ENCODE measurements around the gene PCDHA9.
"Not testable (repeated sequence)": the region's sequence is repeated elsewhere in the genome, so short reads cannot be mapped to it uniquely, and the experiment has no call there.

PCDHA9 gene

DNA sequence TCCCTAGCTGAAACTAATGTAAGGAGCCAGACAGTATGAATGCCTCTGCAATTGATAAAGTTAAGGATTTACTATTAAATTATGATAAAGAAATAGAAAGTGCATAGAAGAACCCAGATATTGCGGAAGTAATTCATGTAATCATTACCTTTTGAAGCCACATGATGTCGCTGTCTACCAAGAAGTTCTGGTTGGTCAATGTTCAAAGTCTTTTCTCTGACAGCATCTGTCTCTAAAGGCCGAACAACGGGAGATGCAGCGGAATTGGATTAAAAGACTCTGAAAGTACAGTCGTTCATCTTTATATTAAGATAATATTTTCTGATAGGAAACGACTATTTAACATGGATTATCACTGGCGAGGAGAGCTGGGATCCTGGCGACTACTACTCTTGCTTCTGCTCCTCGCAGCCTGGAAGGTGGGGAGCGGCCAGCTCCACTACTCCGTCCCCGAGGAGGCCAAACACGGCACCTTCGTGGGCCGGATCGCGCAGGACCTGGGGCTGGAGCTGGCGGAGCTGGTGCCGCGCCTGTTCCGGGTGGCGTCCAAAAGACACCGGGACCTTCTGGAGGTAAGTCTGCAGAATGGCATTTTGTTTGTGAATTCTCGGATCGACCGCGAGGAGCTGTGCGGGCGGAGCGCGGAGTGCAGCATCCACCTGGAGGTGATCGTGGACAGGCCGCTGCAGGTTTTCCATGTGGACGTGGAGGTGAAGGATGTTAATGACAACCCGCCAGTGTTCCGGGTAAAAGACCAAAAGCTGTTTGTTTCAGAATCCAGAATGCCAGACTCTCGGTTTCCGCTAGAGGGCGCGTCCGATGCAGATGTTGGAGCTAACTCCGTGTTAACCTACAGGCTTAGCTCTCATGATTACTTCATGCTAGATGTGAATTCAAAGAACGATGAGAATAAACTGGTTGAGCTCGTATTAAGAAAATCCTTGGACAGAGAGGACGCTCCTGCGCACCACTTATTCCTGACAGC lies 6.9 kb upstream of the PCDHA9 start, which contains the start of gene PCDHA8:
Gene PCDHA8 (plus strand): TSS at position 210 of the 985 bp plus-strand sequence. CDS start 135 bp downstream, at position 345.
- Histone ChIP-seq H3K27me3 (ENCODE audit: control insufficient read depth, insufficient read depth, low read length) (no peaks in the 10 kb centered on the region), H3K4me1 (ENCODE audit: control insufficient read depth, insufficient read depth, low read length) (no peaks in the 10 kb centered on the region), H3K36me3 (ENCODE audit: control insufficient read depth, insufficient read depth, low read length) (no peaks in the 10 kb centered on the region), H3K27ac (ENCODE audit: low read depth, low read length) (no peak within 1 kb of the TSS), H3K9ac (ENCODE audit: low read depth, low read length) (no peak within 1 kb of the TSS), H3K4me3 (ENCODE audit: low read depth, low read length) (no peak within 1 kb of the TSS), H3K9me3 (ENCODE audit: control insufficient read depth, insufficient read depth, low read length) (no peaks in the 10 kb centered on the region)

DNA sequence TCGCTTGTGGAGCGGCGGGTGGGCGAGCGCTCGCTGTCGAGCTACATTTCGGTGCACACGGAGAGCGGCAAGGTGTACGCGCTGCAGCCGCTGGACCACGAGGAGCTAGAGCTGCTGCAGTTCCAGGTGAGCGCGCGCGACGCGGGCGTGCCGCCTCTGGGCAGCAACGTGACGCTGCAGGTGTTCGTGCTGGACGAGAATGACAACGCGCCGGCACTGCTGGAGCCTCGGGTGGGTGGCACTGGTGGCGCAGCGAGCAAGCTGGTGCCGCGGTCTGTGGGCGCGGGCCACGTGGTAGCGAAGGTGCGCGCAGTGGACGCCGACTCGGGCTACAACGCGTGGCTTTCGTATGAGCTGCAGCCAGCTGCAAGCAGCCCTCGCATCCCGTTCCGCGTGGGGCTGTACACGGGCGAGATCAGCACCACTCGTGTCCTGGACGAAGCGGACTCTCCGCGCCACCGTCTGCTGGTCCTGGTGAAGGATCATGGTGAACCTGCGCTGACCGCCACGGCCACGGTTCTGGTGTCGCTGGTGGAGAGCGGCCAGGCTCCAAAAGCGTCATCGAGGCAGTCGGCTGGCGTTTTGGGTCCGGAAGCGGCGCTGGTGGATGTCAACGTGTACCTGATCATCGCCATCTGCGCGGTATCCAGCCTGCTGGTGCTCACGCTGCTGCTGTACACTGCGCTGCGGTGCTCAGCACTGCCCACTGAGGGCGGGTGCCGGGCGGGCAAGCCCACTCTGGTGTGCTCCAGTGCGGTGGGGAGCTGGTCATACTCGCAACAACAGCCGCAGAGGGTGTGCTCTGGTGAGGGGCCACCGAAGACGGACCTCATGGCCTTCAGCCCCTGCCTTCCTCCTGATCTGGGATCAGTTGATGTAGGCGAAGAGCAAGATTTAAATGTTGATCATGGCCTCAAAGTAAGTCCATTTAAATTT lies 5.1 kb upstream of the PCDHA9 start:
- Histone ChIP-seq H3K9ac (ENCODE audit: low read depth, low read length) (no peak overlapping the region), H3K27me3 (ENCODE audit: control insufficient read depth, insufficient read depth, low read length) (no peaks in the 10 kb centered on the region), H3K27ac (ENCODE audit: low read depth, low read length) (no peak overlapping the region), H3K4me1 (ENCODE audit: control insufficient read depth, insufficient read depth, low read length) (no peaks in the 10 kb centered on the region), H3K9me3 (ENCODE audit: control insufficient read depth, insufficient read depth, low read length) (no peaks in the 10 kb centered on the region), H3K4me3 (ENCODE audit: low read depth, low read length) (no peak overlapping the region), H3K36me3 (ENCODE audit: control insufficient read depth, insufficient read depth, low read length) (no peaks in the 10 kb centered on the region)

DNA sequence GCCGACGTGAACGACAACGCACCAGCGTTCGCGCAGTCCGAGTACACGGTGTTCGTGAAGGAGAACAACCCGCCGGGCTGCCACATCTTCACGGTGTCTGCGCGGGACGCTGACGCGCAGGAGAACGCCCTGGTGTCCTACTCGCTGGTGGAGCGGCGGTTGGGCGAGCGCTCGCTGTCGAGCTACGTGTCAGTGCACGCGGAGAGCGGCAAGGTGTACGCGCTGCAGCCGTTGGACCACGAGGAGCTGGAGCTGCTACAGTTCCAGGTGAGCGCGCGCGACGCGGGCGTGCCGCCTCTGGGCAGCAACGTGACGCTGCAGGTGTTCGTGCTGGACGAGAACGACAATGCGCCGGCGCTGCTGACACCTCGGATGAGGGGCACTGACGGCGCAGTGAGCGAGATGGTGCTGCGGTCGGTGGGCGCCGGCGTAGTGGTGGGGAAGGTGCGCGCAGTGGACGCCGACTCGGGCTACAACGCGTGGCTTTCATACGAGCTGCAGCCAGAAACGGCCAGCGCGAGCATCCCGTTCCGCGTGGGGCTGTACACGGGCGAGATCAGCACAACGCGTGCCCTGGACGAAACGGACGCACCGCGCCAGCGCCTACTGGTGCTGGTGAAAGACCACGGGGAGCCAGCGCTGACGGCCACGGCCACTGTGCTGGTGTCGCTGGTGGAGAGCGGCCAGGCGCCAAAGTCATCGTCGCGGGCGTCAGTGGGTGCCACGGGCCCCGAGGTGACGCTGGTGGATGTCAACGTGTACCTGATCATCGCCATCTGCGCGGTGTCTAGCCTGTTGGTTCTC lies 1.9 kb downstream of the PCDHA9 start:
- not testable (repeated sequence) for H3K27me3 ChIP-seq (ENCODE audit: control insufficient read depth, insufficient read depth, low read length); H3K9ac ChIP-seq (ENCODE audit: low read depth, low read length); H3K4me1 ChIP-seq (ENCODE audit: control insufficient read depth, insufficient read depth, low read length); H3K4me3 ChIP-seq (ENCODE audit: low read depth, low read length); H3K9me3 ChIP-seq (ENCODE audit: control insufficient read depth, insufficient read depth, low read length); H3K36me3 ChIP-seq (ENCODE audit: control insufficient read depth, insufficient read depth, low read length); H3K27ac ChIP-seq (ENCODE audit: low read depth, low read length)

DNA sequence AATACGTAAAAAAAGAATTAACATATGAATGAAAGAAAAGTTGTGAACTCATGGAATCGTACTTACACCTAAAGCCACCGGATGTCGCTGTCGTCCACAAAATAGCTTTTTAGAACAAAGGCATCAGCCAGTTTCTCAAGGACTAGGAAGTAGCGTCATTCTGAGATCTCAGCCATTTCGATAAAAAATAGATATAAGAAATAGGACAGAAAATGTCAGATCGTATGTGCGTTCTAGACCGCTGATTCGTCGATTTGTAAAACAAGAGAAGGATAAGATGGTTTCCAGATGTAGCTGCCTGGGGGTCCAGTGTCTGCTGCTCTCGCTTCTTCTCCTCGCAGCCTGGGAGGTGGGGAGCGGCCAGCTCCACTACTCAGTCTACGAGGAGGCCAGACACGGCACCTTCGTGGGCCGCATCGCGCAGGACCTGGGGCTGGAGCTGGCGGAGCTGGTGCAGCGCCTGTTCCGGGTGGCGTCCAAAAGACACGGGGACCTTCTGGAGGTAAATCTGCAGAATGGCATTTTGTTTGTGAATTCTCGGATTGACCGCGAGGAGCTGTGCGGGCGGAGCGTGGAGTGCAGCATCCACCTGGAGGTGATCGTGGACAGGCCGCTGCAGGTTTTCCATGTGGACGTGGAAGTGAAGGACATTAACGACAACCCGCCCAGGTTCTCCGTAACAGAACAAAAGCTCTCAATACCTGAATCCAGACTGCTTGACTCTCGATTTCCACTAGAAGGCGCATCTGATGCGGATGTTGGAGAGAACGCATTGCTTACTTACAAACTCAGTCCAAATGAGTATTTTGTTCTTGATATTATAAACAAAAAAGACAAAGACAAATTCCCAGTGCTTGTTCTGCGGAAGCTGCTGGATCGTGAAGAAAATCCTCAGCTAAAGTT lies 7.8 kb downstream of the PCDHA9 start, which contains the start of gene PCDHA10:
Gene PCDHA10 (plus strand): TSS at position 126 of the 903 bp plus-strand sequence. CDS start 152 bp downstream, at position 278.
- Histone ChIP-seq H3K27me3 (ENCODE audit: control insufficient read depth, insufficient read depth, low read length) (no peaks in the 10 kb centered on the region), H3K4me3 (ENCODE audit: low read depth, low read length) (peak within 1 kb of the TSS; percentile 73), H3K9ac (ENCODE audit: low read depth, low read length) (peak within 1 kb of the TSS; percentile 72)

DNA sequence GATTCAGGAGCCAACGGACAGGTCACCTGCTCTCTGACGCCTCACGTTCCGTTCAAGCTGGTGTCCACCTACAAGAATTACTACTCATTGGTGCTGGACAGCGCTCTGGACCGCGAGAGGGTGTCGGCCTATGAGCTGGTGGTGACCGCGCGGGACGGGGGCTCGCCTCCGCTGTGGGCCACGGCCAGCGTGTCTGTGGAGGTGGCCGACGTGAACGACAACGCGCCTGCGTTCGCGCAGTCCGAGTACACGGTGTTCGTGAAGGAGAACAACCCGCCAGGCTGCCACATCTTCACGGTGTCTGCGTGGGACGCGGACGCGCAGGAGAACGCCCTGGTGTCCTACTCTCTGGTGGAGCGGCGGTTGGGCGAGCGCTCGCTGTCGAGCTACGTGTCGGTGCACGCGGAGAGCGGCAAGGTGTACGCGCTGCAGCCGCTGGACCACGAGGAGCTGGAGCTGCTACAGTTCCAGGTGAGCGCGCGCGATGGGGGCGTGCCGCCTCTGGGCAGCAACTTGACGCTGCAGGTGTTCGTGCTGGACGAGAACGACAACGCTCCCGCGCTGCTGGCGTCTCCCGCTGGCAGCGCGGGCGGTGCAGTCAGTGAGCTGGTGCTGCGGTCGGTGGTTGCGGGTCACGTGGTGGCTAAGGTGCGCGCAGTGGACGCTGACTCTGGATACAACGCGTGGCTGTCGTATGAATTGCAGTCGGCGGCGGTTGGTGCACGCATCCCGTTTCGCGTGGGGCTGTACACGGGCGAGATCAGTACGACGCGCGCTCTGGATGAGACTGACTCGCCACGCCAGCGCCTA lies 9.2 kb downstream of the PCDHA9 start:
- Histone ChIP-seq H3K36me3 (ENCODE audit: control insufficient read depth, insufficient read depth, low read length) (no peaks in the 10 kb centered on the region; the same call in 1 of the 2 replicates), H3K4me3 (ENCODE audit: low read depth, low read length) (no peak overlapping the region), H3K27ac (ENCODE audit: low read depth, low read length) (no peak overlapping the region), H3K27me3 (ENCODE audit: control insufficient read depth, insufficient read depth, low read length) (no peaks in the 10 kb centered on the region), H3K9me3 (ENCODE audit: control insufficient read depth, insufficient read depth, low read length) (peaks cover 12% of the 10 kb centered on the region), H3K9ac (ENCODE audit: low read depth, low read length) (no peak overlapping the region), H3K4me1 (ENCODE audit: control insufficient read depth, insufficient read depth, low read length) (no peaks in the 10 kb centered on the region)

More for the DNA sequence above, 7.8 kb downstream of the PCDHA9 start, which contains the start of gene PCDHA10:
- Histone ChIP-seq H3K27ac (ENCODE audit: low read depth, low read length) (no peak within 1 kb of the TSS), H3K9me3 (ENCODE audit: control insufficient read depth, insufficient read depth, low read length) (peaks cover 6% of the 10 kb centered on the region), H3K36me3 (ENCODE audit: control insufficient read depth, insufficient read depth, low read length) (no peaks in the 10 kb centered on the region), H3K4me1 (ENCODE audit: control insufficient read depth, insufficient read depth, low read length) (no peaks in the 10 kb centered on the region)

DNA sequence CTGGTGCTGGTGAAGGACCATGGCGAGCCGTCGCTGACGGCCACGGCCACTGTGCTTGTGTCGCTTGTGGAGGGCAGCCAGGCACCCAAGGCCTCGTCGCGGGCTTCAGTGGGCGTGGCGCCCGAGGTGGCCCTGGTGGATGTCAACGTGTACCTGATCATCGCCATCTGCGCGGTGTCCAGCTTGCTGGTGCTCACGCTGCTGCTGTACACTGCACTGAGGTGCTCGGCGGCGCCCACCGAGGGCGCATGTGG lies 9.7 kb downstream of the PCDHA9 start:
- Histone ChIP-seq H3K4me3 (ENCODE audit: low read depth, low read length) (no peak overlapping the region), H3K9ac (ENCODE audit: low read depth, low read length) (no peak overlapping the region), H3K36me3 (ENCODE audit: control insufficient read depth, insufficient read depth, low read length) (peaks cover 4% of the 10 kb centered on the region; the same call in 1 of the 2 replicates), H3K27ac (ENCODE audit: low read depth, low read length) (no peak overlapping the region), H3K9me3 (ENCODE audit: control insufficient read depth, insufficient read depth, low read length) (peaks cover 12% of the 10 kb centered on the region), H3K4me1 (ENCODE audit: control insufficient read depth, insufficient read depth, low read length) (no peaks in the 10 kb centered on the region), H3K27me3 (ENCODE audit: control insufficient read depth, insufficient read depth, low read length) (no peaks in the 10 kb centered on the region)

DNA sequence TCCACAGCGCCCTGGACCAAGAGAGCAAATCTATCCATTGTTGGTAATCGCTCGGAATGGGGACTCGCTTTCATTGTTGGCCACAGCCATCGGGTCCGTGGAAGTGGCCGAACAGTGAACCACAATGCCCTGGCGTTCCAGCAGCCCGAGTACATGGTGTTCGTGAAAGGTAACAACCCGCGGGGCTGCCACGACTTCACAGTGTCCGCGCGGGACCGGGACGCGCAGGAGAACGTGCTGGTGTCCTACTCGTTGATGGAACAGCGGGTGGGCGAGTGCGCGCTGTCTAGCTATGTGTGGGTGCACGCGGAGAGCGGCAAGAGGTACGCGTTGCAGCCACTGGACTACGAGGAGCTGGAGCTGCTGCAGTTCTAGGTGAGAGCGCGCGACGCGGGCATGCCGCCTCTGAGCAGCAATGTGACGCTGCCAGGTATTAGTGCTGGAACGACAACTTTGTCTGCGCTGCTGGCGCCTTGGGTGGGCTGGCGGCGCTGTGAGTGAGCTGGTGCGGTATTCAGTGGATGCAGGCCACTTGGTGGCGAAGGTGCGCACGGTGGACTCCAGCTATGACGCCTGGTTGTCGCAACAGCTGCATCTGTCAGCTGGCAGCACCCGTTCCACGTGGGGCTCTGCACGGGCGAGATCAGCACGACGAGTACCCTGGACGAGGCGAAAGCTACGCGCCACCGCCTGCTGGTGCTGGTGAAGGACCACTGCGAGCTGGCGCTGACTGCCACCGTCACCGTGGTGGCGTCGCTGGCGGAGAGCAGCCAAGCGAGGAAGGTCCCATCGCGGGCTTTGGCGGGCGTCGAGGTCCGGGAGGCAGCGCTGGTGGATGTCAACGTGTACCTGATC lies 14.5 kb downstream of the PCDHA9 start:
- H3K27me3 ChIP-seq (ENCODE audit: control insufficient read depth, insufficient read depth, low read length), result no peaks in the 10 kb centered on the region

DNA sequence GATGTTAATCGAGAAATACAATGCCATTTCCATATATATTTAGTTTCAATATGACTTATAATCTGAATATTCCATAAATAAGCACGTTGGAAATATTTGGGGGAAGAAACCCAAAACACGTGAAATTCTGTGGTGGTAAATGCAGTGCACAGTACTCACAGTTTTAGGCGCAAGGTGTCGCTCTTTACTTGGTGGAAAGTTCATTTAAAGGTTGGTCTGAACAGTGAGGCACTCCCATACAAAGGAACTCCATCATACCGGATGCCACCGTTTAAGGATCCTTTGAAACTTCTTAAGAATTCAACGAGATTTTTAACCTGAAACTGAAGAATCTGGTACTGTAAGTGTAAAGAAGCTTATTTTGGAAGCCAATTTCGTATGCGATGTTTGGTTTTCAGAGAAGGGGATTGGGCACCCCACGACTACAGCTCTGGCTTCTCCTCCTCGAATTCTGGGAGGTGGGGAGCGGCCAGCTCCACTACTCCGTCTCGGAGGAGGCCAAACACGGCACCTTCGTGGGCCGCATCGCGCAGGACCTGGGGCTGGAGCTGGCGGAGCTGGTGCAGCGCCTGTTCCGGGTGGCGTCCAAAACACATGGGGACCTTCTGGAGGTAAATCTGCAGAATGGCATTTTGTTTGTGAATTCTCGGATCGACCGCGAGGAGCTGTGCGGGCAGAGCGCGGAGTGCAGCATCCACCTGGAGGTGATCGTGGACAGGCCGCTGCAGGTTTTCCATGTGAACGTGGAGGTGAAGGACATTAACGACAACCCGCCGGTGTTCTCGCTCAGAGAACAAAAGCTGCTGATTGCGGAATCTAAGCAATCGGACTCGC lies 20.8 kb downstream of the PCDHA9 start, which contains the start of gene PCDHA11:
Gene PCDHA11 (plus strand): TSS at position 237 of the 834 bp plus-strand sequence. CDS start 147 bp downstream, at position 384.
- Histone ChIP-seq H3K27ac (ENCODE audit: low read depth, low read length) (no peak within 1 kb of the TSS), H3K4me1 (ENCODE audit: control insufficient read depth, insufficient read depth, low read length) (0 out of 2 replicates have a peak, but pooled peaks cover under 1% of the 10 kb centered on the region), H3K36me3 (ENCODE audit: control insufficient read depth, insufficient read depth, low read length) (peaks cover 9% of the 10 kb centered on the region), H3K27me3 (ENCODE audit: control insufficient read depth, insufficient read depth, low read length) (no peaks in the 10 kb centered on the region), H3K4me3 (ENCODE audit: low read depth, low read length) (no peak within 1 kb of the TSS), H3K9me3 (ENCODE audit: control insufficient read depth, insufficient read depth, low read length) (no peaks in the 10 kb centered on the region), H3K9ac (ENCODE audit: low read depth, low read length) (no peak within 1 kb of the TSS)

More for the DNA sequence above, 14.5 kb downstream of the PCDHA9 start:
- Histone ChIP-seq H3K4me1 (ENCODE audit: control insufficient read depth, insufficient read depth, low read length) (no peaks in the 10 kb centered on the region), H3K9me3 (ENCODE audit: control insufficient read depth, insufficient read depth, low read length) (peaks cover 8% of the 10 kb centered on the region; the same call in 1 of the 2 replicates), H3K27ac (ENCODE audit: low read depth, low read length) (no peak overlapping the region), H3K9ac (ENCODE audit: low read depth, low read length) (no peak overlapping the region), H3K4me3 (ENCODE audit: low read depth, low read length) (no peak overlapping the region), H3K36me3 (ENCODE audit: control insufficient read depth, insufficient read depth, low read length) (peaks cover 6% of the 10 kb centered on the region)

Measured in HUES48 (cell line).